ENCODE measurements around the gene GNA15.
A peak's percentile ranks its signal among the peaks of the same experiment; 100 is the strongest.

The GNA15 gene

GRCh38 chr19:3186160-3186688, 50.4 kb downstream of the GNA15 start:
- DNase-seq (ENCODE audit: low read depth in 1 of 2, low spot score in 1 of 2) = no peak

GRCh38 chr19:3186891-3187661, 51.2 kb downstream of the GNA15 start:
- H3K27ac ChIP-seq (replicated peaks) = peak overlapping the region; percentile 90
- H3K4me3 ChIP-seq (replicated peaks; ENCODE audit: insufficient read depth, low read length) = peak overlapping the region; percentile 97
- DNase-seq (ENCODE audit: low read depth in 1 of 2, low spot score in 1 of 2) = no peak
- TF ChIP-seq GABPA (IDR thresholded peaks at IDR 0.05; ENCODE audit: low read depth) (no peak), SPI1 (IDR thresholded peaks at IDR 0.05; ENCODE audit: borderline replicate concordance, low read depth) (no peak), CTCF (IDR thresholded peaks at IDR 0.05; ENCODE audit: insufficient read depth, low read length) (no peak), REST (IDR thresholded peaks at IDR 0.05; ENCODE audit: insufficient replicate concordance, low read depth) (no peak), POLR2AphosphoS5 (IDR thresholded peaks at IDR 0.05; ENCODE audit: low read depth) (no peak)
- no peaks in the 10 kb centered on the region for H3K27me3 ChIP-seq (ENCODE audit: insufficient read depth, poor library complexity, severe bottlenecking)

More at GRCh38 chr19:3186160-3186688, 50.4 kb downstream of the GNA15 start:
- TF ChIP-seq GABPA (IDR thresholded peaks at IDR 0.05; ENCODE audit: low read depth) = no peak
- TF ChIP-seq SPI1 (IDR thresholded peaks at IDR 0.05; ENCODE audit: borderline replicate concordance, low read depth) = no peak
- TF ChIP-seq POLR2AphosphoS5 (IDR thresholded peaks at IDR 0.05; ENCODE audit: low read depth) = no peak
- no peaks in the 10 kb centered on the region for H3K27me3 ChIP-seq (ENCODE audit: insufficient read depth, poor library complexity, severe bottlenecking)
- peak overlapping the region; percentile 90 for H3K27ac ChIP-seq (replicated peaks)
- peak overlapping the region; percentile 97 for H3K4me3 ChIP-seq (replicated peaks; ENCODE audit: insufficient read depth, low read length)

GRCh38 chr19:3187662-3188511, 52.1 kb downstream of the GNA15 start:
- DNase-seq (ENCODE audit: low read depth in 1 of 2, low spot score in 1 of 2) = no peak
- no peak for TF ChIP-seq GABPA (IDR thresholded peaks at IDR 0.05; ENCODE audit: low read depth)
- no peak for TF ChIP-seq POLR2AphosphoS5 (IDR thresholded peaks at IDR 0.05; ENCODE audit: low read depth)
- TF ChIP-seq REST (IDR thresholded peaks at IDR 0.05; ENCODE audit: insufficient replicate concordance, low read depth) = no peak
- no peak for TF ChIP-seq SPI1 (IDR thresholded peaks at IDR 0.05; ENCODE audit: borderline replicate concordance, low read depth)
- TF ChIP-seq CTCF (IDR thresholded peaks at IDR 0.05; ENCODE audit: insufficient read depth, low read length) = no peak
- Histone ChIP-seq H3K27me3 (ENCODE audit: insufficient read depth, poor library complexity, severe bottlenecking) (no peaks in the 10 kb centered on the region), H3K4me3 (replicated peaks; ENCODE audit: insufficient read depth, low read length) (peak overlapping the region; percentile 97), H3K27ac (replicated peaks) (peak overlapping the region; percentile 90)

All from HL-60 (cell line).